GM12878 (cell line): ENCODE data around the gene PPM1E. TPM values are rescaled to one million over a fixed set of nuclear protein-coding genes. Genes with fewer than 3 reads are reported as not detected.

Experiments
- ATAC-seq: fragments of 200-7000 bp; cut with Tn5 transposase; 3 replicates; pipeline ENCODE4 v1.9.1; 2020; ENCODE audit warnings: mild to moderate bottlenecking, moderate library complexity
- BruUV-seq: library from RNA; stranded (reverse); fragments of 400-500 nt; replicated peaks from 2 replicates; lab custom pipeline; 2021; lab: Mats Ljungman, UMichigan
- CTCF ChIA-PET: fragments of 300-600 bp; sonication (Branson Sonifier 250); formaldehyde crosslinking; extraction: SDS; loops from one replicate; lab custom pipeline; 2021; ENCODE audit warnings: inconsistent platforms; lab: Yijun Ruan, JAX
- POLR2A ChIA-PET: fragments of 350-600 bp; formaldehyde crosslinking; extraction: SDS; loops from one replicate; lab custom pipeline; 2021; ENCODE audit warnings: inconsistent platforms; lab: Charles Lee
- RAD21 ChIA-PET: fragments of 300-600 bp; sonication (Branson Sonifier 250); formaldehyde crosslinking; loops from one replicate; lab custom pipeline; 2023; ENCODE audit warnings: antibody characterized with exemption; ENCODE audit not compliant: unreplicated experiment; lab: Charles Lee
- SMC1A ChIA-PET: fragments of 300-600 bp; sonication (Branson Sonifier 250); formaldehyde crosslinking; loops from one replicate; lab custom pipeline; 2023; ENCODE audit not compliant: unreplicated experiment, uncharacterized antibody; lab: Charles Lee
- DNase-seq: peaks from one replicate; pipeline ENCODE4 v3.0.0-alpha.2; 2011; ENCODE audit warnings: low read depth, low spot score
- FAIRE-seq: peaks from 3 replicates; lab custom pipeline; 2011; peaks lifted over from hg19 to GRCh38; lab: Jason Lieb, UNC
- H2AFZ ChIP-seq: 2 replicates; pipeline ENCODE4 v1.6.0; 2011; ENCODE audit warnings: low read depth, low read length, control low read depth; ENCODE audit not compliant: control insufficient read depth
- H3K27ac ChIP-seq: 2 replicates; pipeline ENCODE4 v1.5.1; 2011; ENCODE audit warnings: control low read depth; ENCODE audit not compliant: control insufficient read depth, insufficient read depth
- H3K27me3 ChIP-seq, 2 experiments: replicated peaks in 1 of 2; 2 replicates each; pipeline versions ENCODE4 v1.6.0 to v1.6.1; 2011; ENCODE audit warnings: low read length in 1 of 2; ENCODE audit not compliant: control insufficient read depth in 2 of 2, insufficient read depth in 2 of 2
- H3K36me3 ChIP-seq, 2 experiments: 2 replicates each; pipeline ENCODE4 v1.5.1; 2011; ENCODE audit warnings: low read length in 1 of 2; ENCODE audit not compliant: control insufficient read depth in 2 of 2, insufficient read depth in 2 of 2
- H3K4me1 ChIP-seq: 2 replicates; pipeline ENCODE4 v1.6.1; 2011; ENCODE audit warnings: mild to moderate bottlenecking, low read length, moderate library complexity, mixed read lengths; ENCODE audit not compliant: control insufficient read depth, insufficient read depth
- H3K4me2 ChIP-seq: 2 replicates; pipeline ENCODE4 v1.6.0; 2011; ENCODE audit warnings: control low read depth; ENCODE audit not compliant: control insufficient read depth, insufficient read depth
- H3K4me3 ChIP-seq: fragments of 200-600 bp; sonication (generic); 2 replicates; pipeline ENCODE4 v1.5.1; 2016
- H3K79me2 ChIP-seq: 2 replicates; pipeline ENCODE4 v1.6.0; 2011; ENCODE audit warnings: low read length; ENCODE audit not compliant: control insufficient read depth, insufficient read depth
- H3K9ac ChIP-seq: 2 replicates; pipeline ENCODE4 v1.8.0; 2011; ENCODE audit warnings: low read length, control low read depth, mixed read lengths; ENCODE audit not compliant: control insufficient read depth, insufficient read depth
- H3K9me3 ChIP-seq: replicated peaks from 3 replicates; pipeline ENCODE4 v1.5.1; 2011; ENCODE audit warnings: mild to moderate bottlenecking, low read length; ENCODE audit not compliant: control insufficient read depth, insufficient read depth
- H4K20me1 ChIP-seq: 2 replicates; pipeline ENCODE4 v1.6.0; 2011; ENCODE audit not compliant: control insufficient read depth, insufficient read depth
- BACH1 ChIP-seq: fragments of 450-650 bp; IDR thresholded peaks from 2 replicates; pipeline ENCODE4 v1.6.1; 2017; ENCODE audit warnings: mild to moderate bottlenecking, borderline replicate concordance
- CEBPB ChIP-seq, 2 experiments: fragments of 150-350 bp in 1 of 2; IDR thresholded peaks; 2 replicates each; pipeline ENCODE4 v1.6.1; 2012 to 2014; ENCODE audit warnings: low read depth in 2 of 2, low read length in 2 of 2, borderline replicate concordance in 1 of 2, inconsistent platforms in 1 of 2
- ETV6 ChIP-seq, 2 experiments: fragments of 450-650 bp in 1 of 2; IDR thresholded peaks in 1 of 2; conservative IDR thresholded peaks in 1 of 2; 2 replicates each; pipeline ENCODE4 v1.6.1; 2014; ENCODE audit warnings: antibody characterized with exemption in 1 of 2, borderline replicate concordance in 1 of 2, low read depth in 1 of 2, mild to moderate bottlenecking in 1 of 2, moderate library complexity in 1 of 2
- EZH2 ChIP-seq: IDR thresholded peaks from 2 replicates; pipeline ENCODE4 v1.6.1; 2012; ENCODE audit warnings: low read depth, mild to moderate bottlenecking, control low read depth, inconsistent platforms, low read length, borderline replicate concordance; ENCODE audit not compliant: control insufficient read depth
- LARP7 ChIP-seq: fragments of 450-650 bp; IDR thresholded peaks from 2 replicates; pipeline ENCODE4 v1.6.1; 2017; ENCODE audit warnings: mild to moderate bottlenecking
- NFXL1 ChIP-seq: fragments of 450-650 bp; IDR thresholded peaks from 2 replicates; pipeline ENCODE4 v1.6.1; 2017; ENCODE audit warnings: antibody characterized with exemption, mild to moderate bottlenecking, borderline replicate concordance
- SIN3A ChIP-seq: IDR thresholded peaks from 2 replicates; pipeline ENCODE4 v1.6.1; 2012; ENCODE audit warnings: low read depth, low read length, improper control_type of control experiment
- SUZ12 ChIP-seq: fragments of 200-600 bp; sonication (generic); IDR thresholded peaks from one replicate; pipeline ENCODE4 v1.6.1; 2018; ENCODE audit warnings: antibody characterized with exemption, mild to moderate bottlenecking; ENCODE audit not compliant: unreplicated experiment
- ZBTB40 ChIP-seq: fragments of 450-650 bp; IDR thresholded peaks from 2 replicates; pipeline ENCODE4 v1.6.1; 2016; ENCODE audit warnings: mild to moderate bottlenecking, moderate library complexity, borderline replicate concordance
- WGBS: methylation state at CpG from one replicate; pipeline ENCODE4 v1.1.6; 2016; ENCODE audit warnings: low lambda C conversion rate; ENCODE audit not compliant: insufficient replicate concordance, insufficient coverage; ENCODE audit errors: missing lambda C conversion rate; 5-methylcytosine and 5-hydroxymethylcytosine counted together
- in situ Hi-C: fragments of 300-500 bp; cut with MboI; formaldehyde crosslinking; loops from 9 replicates; pipeline ENCODE4 v1.14.3; 2018; ENCODE audit warnings: mixed read lengths
- intact Hi-C: fragments of 100-400 bp; cut with micrococcal nuclease; formaldehyde crosslinking; loops from one replicate; pipeline ENCODE4 v1.14.2; 2022; ENCODE audit not compliant: unreplicated experiment
- polyA plus RNA-seq, 11 experiments: library from polyadenylated mRNA; depleted of rRNA in 4 of 11; unstranded in 6 of 11; stranded (reverse) in 5 of 11; fragments of >200 nt; fragmentation: Nextera tagmentation in 4 of 11; fragmentation: Illumina TruSeq in 1 of 11; extraction: Ambion mirVana in 4 of 11; extraction: Trizol in 1 of 11; gene quantifications; 1 replicate in 1 of 11; 2 replicates in 10 of 11; pipeline versions ENCODE4 v1.2.1 to v1.2.3, GENCODE V29; 2011 to 2016; ENCODE audit warnings: inconsistent platforms in 2 of 11, missing spikeins in 2 of 11, low read depth in 1 of 11
- total RNA-seq, 4 experiments: library from RNA; depleted of rRNA in 3 of 4; stranded (reverse); fragments of >200 nt in 3 of 4; fragmentation: Illumina TruSeq in 1 of 4; extraction: Trizol in 1 of 4; gene quantifications; 2 replicates each; pipeline versions ENCODE4 v1.2.1 to v1.2.3, GENCODE V29; 2013 to 2021

Gene PPM1E
- total and polyA plus RNA-seq, 10 of the 15 experiments (the other 5 are each of a cell fraction or from before 2014, with no cell fraction given): 0.07 to 0.28 (median 0.16) TPM

GRCh38 chr17:58755269-58755576, 431 bp upstream of the PPM1E start:
- in situ Hi-C loops: no loop called here
- WGBS: 50% methylated on average over 2 of the region's 2 CpGs
- DNase-seq: no peak
- no peak for TF ChIP-seq LARP7
- intact Hi-C loops: no loop called here
- ATAC-seq: no peak
- ChIA-PET POLR2A (interaction anchor here (1.0 kb wide), 1 partner anchor 10 kb away, joined by 3 read pairs; no protein-coding TSS in a partner anchor), RAD21 (interaction anchor here (0.6 kb wide), 1 partner anchor 241 kb away, joined by 4 read pairs; no protein-coding TSS in a partner anchor), CTCF (no interaction called here), SMC1A (interaction anchor here (1.6 kb wide), 1 partner anchor 8 kb away, joined by 5 read pairs; no protein-coding TSS in a partner anchor)
- no TSS peak for BruUV-seq
- Histone ChIP-seq H4K20me1 (no peaks in the 10 kb centered on the region), H3K9ac (no peak overlapping the region), H3K27me3 (peaks cover 11 to 13% of the 10 kb centered on the region in 2 experiments), H3K4me3 (no peak overlapping the region), H3K27ac (no peak overlapping the region), H2AFZ (no peak overlapping the region), H3K4me1 (no peaks in the 10 kb centered on the region; the same call in 1 of the 2 replicates), H3K4me2 (peak overlapping the region; percentile 93), H3K79me2 (no peaks in the 10 kb centered on the region), H3K36me3 (no peaks in the 10 kb centered on the region), H3K9me3 (no peaks in the 10 kb centered on the region)
- FAIRE-seq: peak; percentile 23

- Histone ChIP-seq H3K9ac (no peak overlapping the region), H2AFZ (peak overlapping the region; percentile 23; the same call in 1 of the 2 replicates), H3K27me3 (peaks cover 11 to 13% of the 10 kb centered on the region in 2 experiments), H3K79me2 (no peaks in the 10 kb centered on the region), H3K4me3 (peak overlapping the region; percentile 66), H3K4me1 (no peaks in the 10 kb centered on the region; the same call in 1 of the 2 replicates), H3K27ac (no peak overlapping the region), H4K20me1 (no peaks in the 10 kb centered on the region), H3K4me2 (peak overlapping the region; percentile 93), H3K9me3 (no peaks in the 10 kb centered on the region), H3K36me3 (no peaks in the 10 kb centered on the region)
- ChIA-PET RAD21 (interaction anchor here (1.7 kb wide), 1 partner anchor 248 kb away, joined by 5 read pairs; no protein-coding TSS in a partner anchor), SMC1A (interaction anchor here (1.4 to 1.6 kb wide), 2 partner anchors 9 to 253 kb away, joined by 4 to 5 read pairs; no protein-coding TSS in a partner anchor), POLR2A (interaction anchor here (1.0 kb wide), 1 partner anchor 11 kb away, joined by 3 read pairs; no protein-coding TSS in a partner anchor), CTCF (interaction anchor here (1.4 kb wide), 2 partner anchors 41 to 178 kb away, joined by 3 read pairs; no protein-coding TSS in a partner anchor)
- peak; percentile 74 for ATAC-seq
- no peak for DNase-seq
- no TSS peak for BruUV-seq
- no peak for FAIRE-seq
- in situ Hi-C loops: no loop called here
- WGBS: 2% methylated on average over 38 of the region's 72 CpGs
- intact Hi-C loops: no loop called here
- TF ChIP-seq ZBTB40 (no peak), ETV6 (conservative IDR thresholded peaks at IDR 0.05 in 1 of 2, IDR thresholded peaks at IDR 0.05 in 1 of 2; ENCODE audit: borderline replicate concordance in 1 of 2, low read depth in 1 of 2) (0 out of 4 replicates have a peak, but pooled peaks of 1 of the 2 experiments have one; percentile 50), BACH1 (no peak), SUZ12 (peak; percentile 27), EZH2 (0 out of 2 replicates have a peak, but pooled peaks have one; percentile 82), CEBPB (IDR thresholded peaks at IDR 0.05; ENCODE audit: borderline replicate concordance in 1 of 2, low read depth in 2 of 2, low read length in 2 of 2) (no peak), SIN3A (no peak), NFXL1 (0 out of 2 replicates have a peak, but pooled peaks have one; percentile 20)
These were observed 850 bp downstream of the PPM1E start for GRCh38 chr17:58756246-58757161.
